Brain microvascular endothelial cell (primary cell): ENCODE measurements around the gene TOR1AIP2.

ENCODE experiments used
- DNase-seq: peaks from one replicate; pipeline ENCODE4 v3.0.0-alpha.2; 2020
- H3K27ac ChIP-seq: fragments of 250-450 bp; sonication (Bioruptor Pico); 2 replicates; pipeline ENCODE4 v1.5.1; 2020; ENCODE audit warnings: mild to moderate bottlenecking, moderate library complexity
- H3K27me3 ChIP-seq: fragments of 250-450 bp; sonication (Bioruptor Pico); replicated peaks from 2 replicates; pipeline ENCODE4 v1.5.1; 2020; ENCODE audit warnings: mild to moderate bottlenecking
- H3K36me3 ChIP-seq: fragments of 250-450 bp; sonication (Bioruptor Pico); replicated peaks from 2 replicates; pipeline ENCODE4 v1.5.1; 2020; ENCODE audit warnings: mild to moderate bottlenecking
- H3K4me3 ChIP-seq: 2 replicates; pipeline ENCODE4 v1.5.1; 2011; ENCODE audit warnings: low read depth, mild to moderate bottlenecking, control low read depth, low read length, moderate library complexity
- CTCF ChIP-seq: IDR thresholded peaks from 2 replicates; pipeline ENCODE4 v1.5.1; 2011; ENCODE audit warnings: low read depth, mild to moderate bottlenecking, moderate library complexity, low read length, control low read depth, inconsistent platforms; ENCODE audit errors: missing control alignments
- in situ Hi-C: cut with HindIII; loops from 2 replicates; pipeline ENCODE4 v1.10.0; 2017; ENCODE audit warnings: low sequenced_read_pairs, low pct_ligation_motif_present

The TOR1AIP2 gene

GRCh38 chr1:179877586-179878265, at the start of gene TOR1AIP2:
Gene TOR1AIP2 (minus strand): TSS chr1:179877803. CDS start chr1:179852665, 25,138 bp downstream.
- in situ Hi-C loops, result no loop called here
- TF ChIP-seq CTCF, result peak; percentile 31
- Histone ChIP-seq H3K36me3 (peaks cover 16% of the 10 kb centered on the region), H3K4me3 (peak within 1 kb of the TSS; percentile 86), H3K27ac (peak within 1 kb of the TSS; percentile 62), H3K27me3 (no peaks in the 10 kb centered on the region)
- peak; percentile 79 for DNase-seq

DNA sequence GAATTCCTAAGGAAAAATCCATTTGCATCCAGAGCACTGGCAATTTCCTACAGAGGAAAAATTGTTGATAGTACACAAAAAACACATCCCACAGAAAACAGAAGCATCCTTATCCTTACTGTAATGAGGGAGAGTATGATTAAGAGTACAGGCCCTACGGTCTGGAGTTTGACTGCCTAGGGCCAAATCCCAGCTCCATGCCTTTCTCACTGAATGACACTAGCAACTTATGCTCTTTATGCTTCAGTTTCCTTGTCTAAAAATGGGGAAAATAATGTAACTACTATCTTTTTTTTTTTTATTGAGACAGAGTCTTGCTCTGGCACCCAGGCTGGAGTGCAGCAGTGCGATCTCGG, 49.2 kb upstream of the TOR1AIP2 start:
- no peak for DNase-seq
- in situ Hi-C loops, result no loop called here
- Histone ChIP-seq H3K27me3 (no peaks in the 10 kb centered on the region), H3K36me3 (no peaks in the 10 kb centered on the region), H3K4me3 (no peak overlapping the region), H3K27ac (no peak overlapping the region)
- no peak for TF ChIP-seq CTCF

DNA sequence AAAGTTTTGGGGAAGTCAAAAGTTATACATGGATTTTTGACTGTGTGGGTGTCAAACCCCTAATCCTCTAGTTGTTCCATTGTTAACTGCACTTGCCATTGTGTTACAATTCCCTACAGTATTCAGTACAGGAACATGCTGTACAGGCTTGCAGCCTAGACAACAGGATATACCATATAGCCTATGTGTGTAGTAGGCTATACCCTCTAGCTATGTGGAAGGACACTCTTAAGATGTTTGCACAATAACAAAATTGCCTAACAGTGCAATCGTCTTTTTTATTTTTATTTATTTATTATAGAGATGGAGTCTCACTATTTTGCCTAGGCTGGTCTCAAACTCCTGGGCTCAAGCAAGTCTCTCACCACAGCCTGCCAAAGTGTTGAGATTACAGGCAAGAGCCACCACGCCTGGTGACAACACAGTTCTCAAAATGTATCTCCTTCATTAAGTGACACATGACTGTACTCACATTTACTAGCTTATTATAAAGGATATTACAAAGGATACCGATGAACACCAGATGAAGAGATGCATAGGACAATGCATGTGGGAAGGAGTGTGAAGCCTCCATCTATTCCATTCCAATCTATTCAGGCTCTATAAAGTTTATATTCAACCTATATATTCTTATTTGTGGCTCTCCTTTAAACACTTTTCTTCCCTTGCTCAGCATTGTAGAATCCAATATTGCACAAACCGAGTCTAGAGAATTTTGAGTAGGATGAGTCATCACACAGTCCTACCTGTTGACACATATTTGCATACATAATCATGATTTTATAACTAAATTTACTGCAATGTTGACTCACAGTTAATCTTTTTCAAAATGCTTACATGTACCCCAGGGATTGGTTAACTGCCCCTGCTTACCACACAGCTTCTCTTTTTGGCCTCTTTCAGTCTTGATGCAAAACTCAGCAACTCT, 48.6 kb upstream of the TOR1AIP2 start:
- H3K27ac ChIP-seq, result no peak overlapping the region
- no peak for TF ChIP-seq CTCF
- no peaks in the 10 kb centered on the region for H3K27me3 ChIP-seq
- DNase-seq, result peak; percentile 3
- H3K36me3 ChIP-seq, result no peaks in the 10 kb centered on the region
- in situ Hi-C loops, result no loop called here
- H3K4me3 ChIP-seq, result no peak overlapping the region

GRCh38 chr1:179925302-179925701, 47.7 kb upstream of the TOR1AIP2 start:
- no peak for TF ChIP-seq CTCF
- no peak overlapping the region for H3K4me3 ChIP-seq
- in situ Hi-C loops, result no loop called here
- no peak overlapping the region for H3K27ac ChIP-seq
- H3K27me3 ChIP-seq, result no peaks in the 10 kb centered on the region
- DNase-seq, result no peak
- no peaks in the 10 kb centered on the region for H3K36me3 ChIP-seq

- Histone ChIP-seq H3K4me3 (no peak overlapping the region), H3K36me3 (peaks cover 1% of the 10 kb centered on the region), H3K27me3 (no peaks in the 10 kb centered on the region), H3K27ac (no peak overlapping the region)
- TF ChIP-seq CTCF, result no peak
- in situ Hi-C loops, result no loop called here
- DNase-seq, result no peak
These were observed 46.7 kb upstream of the TOR1AIP2 start for GRCh38 chr1:179924268-179924667.
